ENCODE data around the gene HEXB. TPM values are rescaled to one million over a fixed set of nuclear protein-coding genes. Genes with fewer than 3 reads are reported as not detected.
"Not testable (repeated sequence)": the region's sequence is repeated elsewhere in the genome, so short reads cannot be mapped to it uniquely, and the experiment has no call there.

Gene HEXB
- total and polyA plus RNA-seq, 2 of the 4 experiments (the other 2 are of a cell fraction): 76.7 to 126 TPM

DNA sequence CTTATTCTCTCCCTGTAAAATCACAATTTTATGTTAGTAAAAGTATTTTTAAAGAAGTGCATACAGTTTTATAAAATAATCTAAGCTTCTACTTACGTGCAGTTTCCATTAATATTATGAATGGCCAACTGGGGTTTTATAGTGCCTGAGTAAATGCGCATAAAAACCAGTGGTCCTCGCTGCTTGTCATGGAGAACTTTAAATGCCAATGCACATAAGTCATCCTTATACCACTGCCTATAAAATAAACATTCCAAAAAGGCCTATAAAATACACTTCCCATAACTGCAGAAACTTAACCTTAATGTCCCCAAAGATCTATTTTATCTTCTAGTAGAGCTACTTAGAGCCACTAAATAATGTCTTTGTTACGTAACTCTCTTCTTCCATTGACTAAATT, 53.4 kb downstream of the HEXB start:
- in situ Hi-C loops (cut with MboI; ENCODE audit: low sequenced_read_pairs): no loop called here

DNA sequence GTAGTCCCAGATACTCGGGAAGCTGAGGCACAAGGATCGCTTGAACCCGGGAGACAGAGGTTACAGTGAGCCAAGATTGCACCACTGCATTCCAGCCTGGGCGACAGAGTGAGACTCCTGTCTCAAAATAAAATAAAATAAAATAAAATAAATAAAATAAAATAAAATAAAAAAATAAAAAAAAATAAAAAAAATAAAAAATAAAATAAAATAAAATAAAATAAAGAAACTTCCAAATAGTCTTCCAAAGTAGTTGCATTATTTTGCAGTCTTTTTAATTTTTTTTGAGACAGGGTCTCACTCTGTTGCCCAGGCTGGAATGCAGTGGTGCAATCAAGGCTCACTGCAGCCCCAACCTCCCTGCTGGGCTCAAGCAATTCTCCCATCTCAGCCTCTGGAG, 63.7 kb downstream of the HEXB start:
- in situ Hi-C loops (cut with MboI; ENCODE audit: low sequenced_read_pairs); H4K91ac ChIP-seq (ENCODE audit: insufficient read depth, low read depth, low read length); H2BK120ac ChIP-seq (ENCODE audit: low read depth, low read length); ATAC-seq (ENCODE audit: low read depth); H3K4ac ChIP-seq (ENCODE audit: low read depth, low read length); H2BK20ac ChIP-seq (ENCODE audit: low read depth, low read length); H3K14ac ChIP-seq (replicated peaks; ENCODE audit: low read depth, low read length); H3K27me3 ChIP-seq (ENCODE audit: control insufficient read depth, insufficient read depth, low read length); H2BK5ac ChIP-seq (ENCODE audit: low read depth, low read length, poor library complexity, severe bottlenecking); BruUV-seq (replicated peaks); DNase-seq; H3K4me2 ChIP-seq (ENCODE audit: low read depth, low read length); H4K5ac ChIP-seq (ENCODE audit: low read depth, low read length); H4K8ac ChIP-seq (ENCODE audit: low read depth in 2 of 2, low read length in 2 of 2); H4K20me1 ChIP-seq (ENCODE audit: insufficient read depth, low read length); intact Hi-C loops (cut with micrococcal nuclease); H3K56ac ChIP-seq (ENCODE audit: extremely low read depth, insufficient read depth, low read length); H3K4me1 ChIP-seq (ENCODE audit: control insufficient read depth, insufficient read depth, low read length); H2BK15ac ChIP-seq (ENCODE audit: low read depth, low read length); H3K9me3 ChIP-seq (ENCODE audit: control insufficient read depth, insufficient read depth, low read length); H3K9me1 ChIP-seq (ENCODE audit: insufficient read depth, low read length); H3K18ac ChIP-seq (ENCODE audit: low read depth, low read length); H3K23ac ChIP-seq (ENCODE audit: low read depth, low read length); H2AK5ac ChIP-seq (ENCODE audit: low read depth, low read length); H2AK9ac ChIP-seq (replicated peaks; ENCODE audit: low read depth, low read length, poor library complexity); H2AFZ ChIP-seq (replicated peaks; ENCODE audit: low read length, poor library complexity); H3K4me3 ChIP-seq (ENCODE audit: insufficient read depth, low read depth, low read length); H3K9ac ChIP-seq (ENCODE audit: low read depth, low read length); CTCF ChIA-PET; dilution Hi-C loops (cut with HindIII; ENCODE audit: low sequenced_read_pairs, unreplicated experiment); H3K27ac ChIP-seq (ENCODE audit: insufficient read depth, low read length); H3K79me1 ChIP-seq (ENCODE audit: low read depth in 1 of 2, low read length in 2 of 2); POLR2A ChIA-PET (ENCODE audit: unreplicated experiment): not testable (repeated sequence)
- H3K36me3 ChIP-seq (ENCODE audit: control insufficient read depth, insufficient read depth, low read length): peaks cover 12% of the 10 kb centered on the region
- WGBS, 2 experiments (ENCODE audit: extremely low coverage in 2 of 2, insufficient read length in 1 of 2): no CpG with 5 or more reads among the region's 4 CpGs

More for the DNA sequence above, 53.4 kb downstream of the HEXB start:
- no peak overlapping the region for H4K8ac ChIP-seq (ENCODE audit: low read depth in 2 of 2, low read length in 2 of 2)
- no peak overlapping the region for H3K56ac ChIP-seq (ENCODE audit: extremely low read depth, insufficient read depth, low read length)
- H3K9me3 ChIP-seq (ENCODE audit: control insufficient read depth, insufficient read depth, low read length): no peaks in the 10 kb centered on the region
- H3K4me2 ChIP-seq (ENCODE audit: low read depth, low read length): no peak overlapping the region
- no peak overlapping the region for H2BK5ac ChIP-seq (ENCODE audit: low read depth, low read length, poor library complexity, severe bottlenecking)
- WGBS, 2 experiments (ENCODE audit: extremely low coverage in 2 of 2, insufficient read length in 1 of 2): no CpG with 5 or more reads among the region's 4 CpGs
- H3K23ac ChIP-seq (ENCODE audit: low read depth, low read length): no peak overlapping the region
- no peaks in the 10 kb centered on the region for H4K20me1 ChIP-seq (ENCODE audit: insufficient read depth, low read length)
- H3K36me3 ChIP-seq (ENCODE audit: control insufficient read depth, insufficient read depth, low read length): peaks cover 10% of the 10 kb centered on the region
- no peak overlapping the region for H2BK15ac ChIP-seq (ENCODE audit: low read depth, low read length)
- no peak overlapping the region for H2AK5ac ChIP-seq (ENCODE audit: low read depth, low read length)
- H3K9me1 ChIP-seq (ENCODE audit: insufficient read depth, low read length): no peaks in the 10 kb centered on the region
- DNase-seq: peak; percentile 8
- no peak overlapping the region for H2AK9ac ChIP-seq (replicated peaks; ENCODE audit: low read depth, low read length, poor library complexity)
- no peak overlapping the region for H4K5ac ChIP-seq (ENCODE audit: low read depth, low read length)
- CTCF ChIA-PET: interaction anchor here (0.9 to 1.0 kb wide), 2 partner anchors 11 to 17 kb away, joined by 3 read pairs; no protein-coding TSS in a partner anchor
- no peak for ATAC-seq (ENCODE audit: low read depth)
- no peak overlapping the region for H3K9ac ChIP-seq (ENCODE audit: low read depth, low read length)
- H3K4me3 ChIP-seq (ENCODE audit: insufficient read depth, low read depth, low read length): no peak overlapping the region
- H3K27me3 ChIP-seq (ENCODE audit: control insufficient read depth, insufficient read depth, low read length): no peaks in the 10 kb centered on the region
- H3K27ac ChIP-seq (ENCODE audit: insufficient read depth, low read length): no peak overlapping the region
- no peak overlapping the region for H2BK120ac ChIP-seq (ENCODE audit: low read depth, low read length)
- H3K79me1 ChIP-seq (ENCODE audit: low read depth in 1 of 2, low read length in 2 of 2): no peaks in the 10 kb centered on the region; a peak in 1 of 4 replicates
- no peaks in the 10 kb centered on the region for H3K4me1 ChIP-seq (ENCODE audit: control insufficient read depth, insufficient read depth, low read length)
- intact Hi-C loops (cut with micrococcal nuclease): no loop called here
- POLR2A ChIA-PET (ENCODE audit: unreplicated experiment): no interaction called here
- H2BK20ac ChIP-seq (ENCODE audit: low read depth, low read length): no peak overlapping the region
- no peak overlapping the region for H3K18ac ChIP-seq (ENCODE audit: low read depth, low read length)
- TF ChIP-seq MAFK (IDR thresholded peaks at IDR 0.05; ENCODE audit: low read depth, low read length): no peak
- no peak for TF ChIP-seq MAZ (IDR thresholded peaks at IDR 0.05; ENCODE audit: borderline replicate concordance, low read depth, low read length)
- no peak for TF ChIP-seq CEBPB (IDR thresholded peaks at IDR 0.05; ENCODE audit: low read depth, low read length)
- no peak for TF ChIP-seq NFE2L2 (IDR thresholded peaks at IDR 0.05; ENCODE audit: low read depth, low read length)
- TF ChIP-seq POLR2A (IDR thresholded peaks at IDR 0.05; ENCODE audit: low read depth, low read length): no peak
- no peak for TF ChIP-seq MXI1 (IDR thresholded peaks at IDR 0.05; ENCODE audit: borderline replicate concordance, low read depth, low read length)
- no peak for TF ChIP-seq CHD1 (IDR thresholded peaks at IDR 0.05; ENCODE audit: low read depth, low read length)
- dilution Hi-C loops (cut with HindIII; ENCODE audit: low sequenced_read_pairs, unreplicated experiment): no loop called here
- H3K14ac ChIP-seq (replicated peaks; ENCODE audit: low read depth, low read length): no peak overlapping the region
- H3K4ac ChIP-seq (ENCODE audit: low read depth, low read length): no peak overlapping the region
- H2AFZ ChIP-seq (replicated peaks; ENCODE audit: low read length, poor library complexity): no peak overlapping the region
- BruUV-seq (replicated peaks): no TSS peak
- no peak overlapping the region for H4K91ac ChIP-seq (ENCODE audit: insufficient read depth, low read depth, low read length)

All from IMR-90 (cell line).